Smooth muscle cell (in vitro differentiated cells): ENCODE measurements around the gene SOX9. TPM values are rescaled to one million over a fixed set of nuclear protein-coding genes. Genes with fewer than 3 reads are reported as not detected.

Experiments used
- DNase-seq: peaks from one replicate; lab custom pipeline; 2025; ENCODE audit not compliant: unreplicated experiment; lab: John Stamatoyannopoulos, UW
- H2AFZ ChIP-seq: fragments of 200-600 bp; sonication (generic); 2 replicates; pipeline ENCODE4 v1.6.0; 2016; ENCODE audit warnings: antibody characterized with exemption, low read depth, mild to moderate bottlenecking
- H3F3A ChIP-seq: fragments of 200-600 bp; sonication (generic); 2 replicates; pipeline ENCODE4 v1.6.0; 2017; ENCODE audit warnings: antibody characterized with exemption, low read depth
- H3K27ac ChIP-seq: fragments of 200-600 bp; sonication (generic); 2 replicates; pipeline ENCODE4 v1.5.1; 2016; ENCODE audit warnings: low read depth, mild to moderate bottlenecking
- H3K27me3 ChIP-seq: fragments of 200-600 bp; sonication (generic); 2 replicates; pipeline ENCODE4 v1.6.1; 2016; ENCODE audit warnings: low read depth, mild to moderate bottlenecking
- H3K36me3 ChIP-seq: fragments of 200-600 bp; sonication (generic); 2 replicates; pipeline ENCODE4 v1.5.1; 2016; ENCODE audit warnings: low read depth
- H3K4me1 ChIP-seq: fragments of 200-600 bp; sonication (generic); 2 replicates; pipeline ENCODE4 v1.5.1; 2016; ENCODE audit warnings: low read depth
- H3K4me2 ChIP-seq: fragments of 200-600 bp; sonication (generic); 2 replicates; pipeline ENCODE4 v1.6.0; 2016; ENCODE audit warnings: mild to moderate bottlenecking
- H3K4me3 ChIP-seq: fragments of 200-600 bp; sonication (generic); 2 replicates; pipeline ENCODE4 v1.5.1; 2016; ENCODE audit warnings: mild to moderate bottlenecking
- H3K79me2 ChIP-seq: fragments of 200-600 bp; sonication (generic); 2 replicates; pipeline ENCODE4 v1.6.0; 2016; ENCODE audit warnings: low read depth, mild to moderate bottlenecking
- H3K9ac ChIP-seq: fragments of 200-600 bp; sonication (generic); 2 replicates; pipeline ENCODE4 v1.6.0; 2016; ENCODE audit warnings: low read depth
- H3K9me3 ChIP-seq: fragments of 200-600 bp; sonication (generic); replicated peaks from 2 replicates; pipeline ENCODE4 v1.5.1; 2016; ENCODE audit warnings: low read depth
- H4K20me1 ChIP-seq: fragments of 200-600 bp; sonication (generic); 2 replicates; pipeline ENCODE4 v1.6.0; 2016; ENCODE audit warnings: low read depth
- WGBS: methylation state at CpG from one replicate; pipeline ENCODE4 v1.1.7; 2016; ENCODE audit warnings: low lambda C conversion rate; 5-methylcytosine and 5-hydroxymethylcytosine counted together
- polyA plus RNA-seq: library from polyadenylated mRNA; unstranded; fragments of >200 nt; fragmentation: Nextera tagmentation; extraction: Ambion mirVana; gene quantifications from 2 replicates; pipeline ENCODE4 v1.2.1, GENCODE V29; 2016
- total RNA-seq: library from RNA; depleted of rRNA; stranded (reverse); fragments of >200 nt; gene quantifications from 2 replicates; pipeline ENCODE4 v1.2.3, GENCODE V29; 2014
- TF ChIP-seq, protein P1 (sequence below): fragments of 200-600 bp; sonication (generic); IDR thresholded peaks from 2 replicates; pipeline ENCODE4 v1.5.1; 2017; ENCODE audit warnings: borderline replicate concordance, mild to moderate bottlenecking, antibody characterized with exemption; ENCODE audit not compliant: insufficient read depth, poor library complexity, severe bottlenecking

SOX9 gene
- total and polyA plus RNA-seq, 2 experiments from 2014 or later = 19.8 to 26.6 TPM

DNA sequence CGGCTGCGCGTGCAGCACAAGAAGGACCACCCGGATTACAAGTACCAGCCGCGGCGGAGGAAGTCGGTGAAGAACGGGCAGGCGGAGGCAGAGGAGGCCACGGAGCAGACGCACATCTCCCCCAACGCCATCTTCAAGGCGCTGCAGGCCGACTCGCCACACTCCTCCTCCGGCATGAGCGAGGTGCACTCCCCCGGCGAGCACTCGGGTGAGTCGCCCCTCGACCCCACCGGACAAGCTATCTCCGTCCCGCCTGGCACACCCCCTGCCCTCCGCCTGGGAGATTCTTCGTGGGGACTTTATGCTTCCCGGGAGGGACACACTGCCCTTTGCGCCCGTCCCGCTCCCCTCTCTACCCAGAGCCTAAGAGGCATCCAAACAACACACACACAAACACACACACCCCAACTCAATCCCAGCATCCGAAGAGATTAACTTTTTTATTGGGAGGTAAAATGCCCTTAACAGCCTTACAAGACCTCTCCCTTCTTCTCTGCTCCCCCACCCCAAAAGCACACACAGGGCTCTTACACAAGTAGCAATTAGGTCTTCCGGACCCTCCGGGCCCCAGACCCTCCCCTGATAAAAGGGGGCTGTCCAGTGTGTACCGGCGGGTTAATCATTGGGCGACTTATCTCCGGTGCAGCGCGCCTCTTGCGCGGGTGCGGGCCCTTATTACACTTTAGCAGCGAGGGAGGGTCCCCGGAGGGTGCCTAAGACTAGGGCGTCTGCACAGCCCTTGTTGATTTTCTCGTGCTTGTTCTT is 2.1 kb downstream of the SOX9 start:
- Histone ChIP-seq H3K36me3 (no peaks in the 10 kb centered on the region), H4K20me1 (peaks cover 45% of the 10 kb centered on the region), H3K79me2 (peaks cover 27% of the 10 kb centered on the region), H3F3A (peaks cover 33% of the 10 kb centered on the region), H3K27ac (no peak overlapping the region), H3K9me3 (no peaks in the 10 kb centered on the region), H3K4me1 (peaks cover 54% of the 10 kb centered on the region), H2AFZ (no peak overlapping the region), H3K9ac (peak overlapping the region; percentile 9), H3K4me3 (peak overlapping the region; percentile 83), H3K27me3 (peaks cover 4% of the 10 kb centered on the region), H3K4me2 (peak overlapping the region; percentile 94)
- DNase-seq = no peak
- TF ChIP-seq, protein P1, sequence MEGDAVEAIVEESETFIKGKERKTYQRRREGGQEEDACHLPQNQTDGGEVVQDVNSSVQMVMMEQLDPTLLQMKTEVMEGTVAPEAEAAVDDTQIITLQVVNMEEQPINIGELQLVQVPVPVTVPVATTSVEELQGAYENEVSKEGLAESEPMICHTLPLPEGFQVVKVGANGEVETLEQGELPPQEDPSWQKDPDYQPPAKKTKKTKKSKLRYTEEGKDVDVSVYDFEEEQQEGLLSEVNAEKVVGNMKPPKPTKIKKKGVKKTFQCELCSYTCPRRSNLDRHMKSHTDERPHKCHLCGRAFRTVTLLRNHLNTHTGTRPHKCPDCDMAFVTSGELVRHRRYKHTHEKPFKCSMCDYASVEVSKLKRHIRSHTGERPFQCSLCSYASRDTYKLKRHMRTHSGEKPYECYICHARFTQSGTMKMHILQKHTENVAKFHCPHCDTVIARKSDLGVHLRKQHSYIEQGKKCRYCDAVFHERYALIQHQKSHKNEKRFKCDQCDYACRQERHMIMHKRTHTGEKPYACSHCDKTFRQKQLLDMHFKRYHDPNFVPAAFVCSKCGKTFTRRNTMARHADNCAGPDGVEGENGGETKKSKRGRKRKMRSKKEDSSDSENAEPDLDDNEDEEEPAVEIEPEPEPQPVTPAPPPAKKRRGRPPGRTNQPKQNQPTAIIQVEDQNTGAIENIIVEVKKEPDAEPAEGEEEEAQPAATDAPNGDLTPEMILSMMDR = no peak
- 15% methylated on average over 42 of the region's 48 CpGs for WGBS

DNA sequence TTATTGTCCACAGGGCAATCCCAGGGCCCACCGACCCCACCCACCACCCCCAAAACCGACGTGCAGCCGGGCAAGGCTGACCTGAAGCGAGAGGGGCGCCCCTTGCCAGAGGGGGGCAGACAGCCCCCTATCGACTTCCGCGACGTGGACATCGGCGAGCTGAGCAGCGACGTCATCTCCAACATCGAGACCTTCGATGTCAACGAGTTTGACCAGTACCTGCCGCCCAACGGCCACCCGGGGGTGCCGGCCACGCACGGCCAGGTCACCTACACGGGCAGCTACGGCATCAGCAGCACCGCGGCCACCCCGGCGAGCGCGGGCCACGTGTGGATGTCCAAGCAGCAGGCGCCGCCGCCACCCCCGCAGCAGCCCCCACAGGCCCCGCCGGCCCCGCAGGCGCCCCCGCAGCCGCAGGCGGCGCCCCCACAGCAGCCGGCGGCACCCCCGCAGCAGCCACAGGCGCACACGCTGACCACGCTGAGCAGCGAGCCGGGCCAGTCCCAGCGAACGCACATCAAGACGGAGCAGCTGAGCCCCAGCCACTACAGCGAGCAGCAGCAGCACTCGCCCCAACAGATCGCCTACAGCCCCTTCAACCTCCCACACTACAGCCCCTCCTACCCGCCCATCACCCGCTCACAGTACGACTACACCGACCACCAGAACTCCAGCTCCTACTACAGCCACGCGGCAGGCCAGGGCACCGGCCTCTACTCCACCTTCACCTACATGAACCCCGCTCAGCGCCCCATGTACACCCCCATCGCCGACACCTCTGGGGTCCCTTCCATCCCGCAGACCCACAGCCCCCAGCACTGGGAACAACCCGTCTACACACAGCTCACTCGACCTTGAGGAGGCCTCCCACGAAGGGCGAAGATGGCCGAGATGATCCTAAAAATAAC is 3.0 kb downstream of the SOX9 start:
- Histone ChIP-seq H3F3A (peaks cover 35% of the 10 kb centered on the region), H4K20me1 (peaks cover 45% of the 10 kb centered on the region), H3K36me3 (no peaks in the 10 kb centered on the region), H3K4me2 (peak overlapping the region; percentile 94), H3K27ac (no peak overlapping the region), H3K79me2 (peaks cover 27% of the 10 kb centered on the region), H2AFZ (no peak overlapping the region), H3K9me3 (no peaks in the 10 kb centered on the region), H3K9ac (no peak overlapping the region), H3K27me3 (no peaks in the 10 kb centered on the region), H3K4me3 (peak overlapping the region; percentile 83), H3K4me1 (peaks cover 47% of the 10 kb centered on the region)
- WGBS = 47% methylated on average over 47 of the region's 75 CpGs
- DNase-seq = no peak
- TF ChIP-seq, protein P1 = no peak

DNA sequence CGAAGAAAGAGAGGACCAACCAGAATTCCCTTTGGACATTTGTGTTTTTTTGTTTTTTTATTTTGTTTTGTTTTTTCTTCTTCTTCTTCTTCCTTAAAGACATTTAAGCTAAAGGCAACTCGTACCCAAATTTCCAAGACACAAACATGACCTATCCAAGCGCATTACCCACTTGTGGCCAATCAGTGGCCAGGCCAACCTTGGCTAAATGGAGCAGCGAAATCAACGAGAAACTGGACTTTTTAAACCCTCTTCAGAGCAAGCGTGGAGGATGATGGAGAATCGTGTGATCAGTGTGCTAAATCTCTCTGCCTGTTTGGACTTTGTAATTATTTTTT is 3.6 kb downstream of the SOX9 start:
- Histone ChIP-seq H3K4me2 (peak overlapping the region; percentile 59), H3K9me3 (no peaks in the 10 kb centered on the region), H3K27ac (peak overlapping the region; percentile 88), H3K4me1 (peaks cover 41% of the 10 kb centered on the region), H3K4me3 (peak overlapping the region; percentile 37), H3K79me2 (peaks cover 27% of the 10 kb centered on the region), H3K27me3 (no peaks in the 10 kb centered on the region), H4K20me1 (peaks cover 45% of the 10 kb centered on the region), H3K36me3 (no peaks in the 10 kb centered on the region), H3K9ac (peak overlapping the region; percentile 19), H2AFZ (no peak overlapping the region), H3F3A (peaks cover 35% of the 10 kb centered on the region)
- 80% methylated on average over 7 of the region's 7 CpGs for WGBS
- DNase-seq = no peak
- TF ChIP-seq, protein P1 = no peak
